GM21717 (cell line): Measurements from ENCODE around the gene U2AF1L4.

Experiments
- ATAC-seq: cut with Tn5 transposase; IDR thresholded peaks from one replicate; pipeline ENCODE4 v1.9.1; 2021; ENCODE audit warnings: mild to moderate bottlenecking, moderate library complexity; ENCODE audit not compliant: unreplicated experiment

The U2AF1L4 gene

GRCh38 chr19:35745328-35746086, at the start of gene U2AF1L4, which contains the start of gene PSENEN:
Gene U2AF1L4 (minus strand): TSS chr19:35745418. CDS start chr19:35745391, 27 bp downstream.
Gene PSENEN (plus strand): TSS chr19:35745651. CDS start chr19:35745931, 280 bp downstream.
- peak; percentile 35 for ATAC-seq

GRCh38 chr19:35793381-35794165, 48.4 kb upstream of the U2AF1L4 start:
- no peak for ATAC-seq

DNA sequence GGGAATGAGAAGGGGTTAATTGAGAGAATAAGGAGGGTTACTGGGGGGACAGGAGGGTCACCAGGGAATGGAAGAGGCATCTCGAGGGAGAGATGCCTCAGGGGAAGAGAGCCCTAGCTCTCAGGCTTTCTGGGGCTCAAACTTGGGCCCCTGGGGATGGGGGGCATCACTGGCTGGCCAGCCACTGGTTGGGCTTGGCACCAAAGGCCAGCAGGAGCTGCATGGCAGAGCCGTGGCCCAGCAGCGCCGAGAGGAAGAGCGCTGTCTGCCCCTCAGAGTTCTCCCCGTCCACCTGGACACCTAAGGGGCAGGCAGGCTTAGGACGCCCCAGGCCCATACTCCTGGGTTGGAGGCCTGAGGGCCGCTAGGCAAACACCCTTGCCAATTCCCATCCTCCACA, 47.7 kb upstream of the U2AF1L4 start:
- no peak for ATAC-seq

DNA sequence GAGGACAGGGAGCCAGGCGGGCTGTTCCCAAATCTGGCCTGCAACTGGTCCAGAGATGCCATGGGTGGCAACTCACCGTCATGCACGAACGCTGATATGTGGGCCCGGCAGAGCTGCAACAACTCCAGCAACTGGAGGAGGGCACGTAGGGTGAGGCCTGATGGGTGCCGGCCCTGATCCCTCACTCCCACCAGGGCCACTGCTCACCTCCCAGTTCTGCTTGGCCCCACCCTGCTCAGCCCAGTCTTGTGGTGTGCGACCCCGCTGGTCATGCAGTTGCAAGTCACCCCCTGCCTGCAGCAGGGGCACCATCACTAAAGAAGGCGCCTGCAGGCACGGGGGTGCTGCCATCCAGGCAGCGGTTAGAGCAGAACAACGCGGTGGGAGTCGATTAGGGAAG, 47.1 kb upstream of the U2AF1L4 start:
- no peak for ATAC-seq

DNA sequence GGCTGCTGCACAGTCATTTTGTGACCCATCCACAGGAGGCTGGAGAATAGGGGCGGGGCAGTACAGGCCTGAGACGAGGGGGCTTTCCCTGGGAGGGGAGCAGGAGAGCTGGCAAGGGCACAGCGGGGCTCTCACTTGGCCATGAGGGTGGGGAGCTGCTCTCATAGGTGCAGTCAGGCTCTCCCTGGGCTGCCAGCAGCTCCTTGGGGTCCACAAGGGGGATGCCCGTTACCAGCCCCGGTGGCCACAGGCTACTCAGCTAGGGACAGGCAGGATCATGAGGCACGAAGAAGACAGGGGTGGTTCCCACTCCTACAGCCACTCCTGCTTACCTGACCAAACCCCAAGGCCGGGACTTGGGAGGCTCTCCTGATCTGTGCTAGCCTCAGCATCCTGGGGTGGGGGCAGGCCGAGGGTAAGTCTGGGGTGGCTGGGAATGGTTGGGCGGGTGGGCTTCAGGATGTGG, 46.6 kb upstream of the U2AF1L4 start:
- ATAC-seq: no peak

DNA sequence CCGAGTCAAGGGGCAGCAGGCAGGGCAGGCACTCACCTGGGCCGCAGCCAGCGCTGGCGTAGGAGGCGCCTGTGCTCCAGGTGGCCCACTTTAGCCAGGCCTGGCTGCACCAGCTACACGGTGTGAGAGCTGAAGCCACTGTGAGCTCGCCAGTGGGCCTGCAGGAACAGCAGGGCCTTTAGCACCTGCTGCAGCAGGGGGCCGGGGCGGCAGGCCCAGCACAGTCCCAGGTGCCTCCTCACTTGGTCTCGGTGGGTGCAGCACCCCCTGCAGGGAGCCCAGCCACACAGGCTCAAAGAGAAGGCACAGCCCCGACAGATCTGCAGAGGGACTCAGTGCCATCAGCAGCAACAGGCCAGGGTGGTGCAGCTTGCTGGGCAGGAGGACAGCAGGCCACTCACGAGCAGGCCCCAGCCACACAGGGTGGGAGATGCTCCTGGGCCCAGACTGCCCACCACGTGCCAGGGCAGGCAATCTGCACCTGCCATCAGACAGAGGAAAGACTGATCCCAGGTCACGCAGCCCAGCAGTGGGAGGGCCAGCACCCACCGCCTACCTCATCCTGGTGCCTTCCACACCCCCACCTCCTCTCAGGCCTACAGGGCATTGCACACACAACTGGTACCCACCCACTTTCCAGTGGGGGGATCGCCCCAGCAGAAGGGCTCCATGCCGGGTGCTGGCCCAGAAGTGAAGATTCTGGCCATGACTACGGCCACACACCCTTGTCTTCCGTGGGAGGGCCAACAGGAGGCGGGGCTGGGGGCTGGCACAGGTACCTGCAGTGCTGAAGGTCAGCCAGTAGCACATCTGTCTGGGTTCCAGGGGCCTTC, 46.0 kb upstream of the U2AF1L4 start:
- ATAC-seq: no peak

DNA sequence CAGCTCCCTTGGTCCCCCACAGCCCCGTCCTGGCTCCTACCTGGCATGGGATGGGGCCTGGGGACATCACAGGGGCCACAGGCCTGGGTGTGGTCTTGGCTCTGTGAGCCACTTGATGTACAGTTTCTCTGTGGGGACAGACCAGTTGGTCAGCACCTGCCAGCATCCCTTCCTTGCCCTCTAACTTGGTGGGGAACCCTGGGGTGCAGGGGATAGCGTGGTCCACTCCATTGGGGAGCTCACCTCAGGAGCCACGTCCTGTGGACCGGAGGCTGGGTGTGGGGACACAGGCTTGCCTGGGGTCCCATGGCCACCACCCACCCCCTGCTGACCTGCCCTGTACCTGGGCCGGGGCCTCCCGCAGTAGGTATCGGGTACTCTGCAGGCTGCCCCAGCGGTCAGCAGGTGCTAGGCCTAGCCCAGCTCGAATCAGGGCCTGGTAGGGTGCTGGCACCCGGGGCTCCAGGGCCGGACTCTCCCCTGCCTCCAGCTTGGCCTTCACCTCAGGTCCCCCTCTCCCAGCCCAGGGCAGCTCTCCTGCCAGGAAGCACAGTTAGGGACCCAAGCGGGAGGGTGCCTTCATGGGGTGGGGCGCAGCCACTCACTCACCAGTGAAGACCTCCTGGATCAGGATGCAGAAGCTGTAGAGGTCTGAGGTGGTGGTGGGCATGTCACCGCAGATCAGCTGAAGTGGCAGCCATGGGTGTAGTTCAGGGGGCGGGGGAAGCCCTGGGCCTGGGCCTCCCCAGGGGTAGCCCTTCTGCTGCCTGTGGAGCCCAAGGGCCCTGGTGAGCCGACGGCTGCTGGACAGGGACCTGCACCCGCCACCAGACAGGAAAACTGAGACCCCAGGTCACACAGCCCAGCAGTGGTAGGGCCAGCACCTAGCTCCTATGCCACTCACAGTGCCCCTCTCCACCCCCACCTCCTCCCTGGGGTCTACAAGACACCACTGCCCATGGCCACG, 45.0 kb upstream of the U2AF1L4 start:
- ATAC-seq: no peak

DNA sequence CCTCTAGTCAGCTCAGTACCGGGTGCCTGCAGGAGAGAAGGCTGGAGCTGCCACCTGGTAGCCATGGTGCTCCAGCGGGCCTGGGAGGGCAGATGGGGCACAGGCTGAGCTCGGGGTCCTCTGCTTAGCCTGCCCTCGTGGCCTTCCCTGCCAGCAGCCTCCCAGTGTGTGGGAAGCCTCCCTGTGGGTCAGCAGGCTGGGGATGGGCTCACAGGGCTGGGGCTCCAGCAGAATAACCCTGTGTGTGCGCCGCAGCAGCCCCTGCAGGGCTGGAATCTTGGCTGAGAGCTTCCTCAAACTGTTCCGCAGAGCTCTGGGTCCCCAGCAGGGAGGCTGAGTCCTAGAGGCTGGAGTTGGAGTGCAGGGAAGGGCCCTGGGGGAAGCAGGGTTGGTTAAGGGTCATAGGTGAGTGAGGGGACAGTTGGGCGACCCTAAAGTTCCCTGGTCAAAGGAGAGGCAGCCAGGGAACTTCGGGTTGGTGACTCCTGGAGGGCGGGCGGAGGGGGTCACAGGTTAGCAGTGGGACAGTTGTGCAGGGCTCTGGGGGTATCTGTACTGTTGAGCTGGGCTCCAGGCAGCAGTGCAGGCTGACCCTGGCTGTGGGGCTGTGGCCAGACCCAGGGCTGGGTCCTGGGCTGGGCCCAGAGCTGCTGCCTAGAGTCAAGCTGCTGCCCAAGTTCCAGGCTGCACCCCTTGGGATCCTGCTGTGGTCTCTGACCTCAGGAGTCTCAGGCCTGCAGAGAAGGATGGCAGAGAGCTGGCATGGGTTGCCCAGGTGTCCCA, 44.2 kb upstream of the U2AF1L4 start:
- no peak for ATAC-seq

GRCh38 chr19:35788205-35788960, 43.2 kb upstream of the U2AF1L4 start:
- no peak for ATAC-seq

DNA sequence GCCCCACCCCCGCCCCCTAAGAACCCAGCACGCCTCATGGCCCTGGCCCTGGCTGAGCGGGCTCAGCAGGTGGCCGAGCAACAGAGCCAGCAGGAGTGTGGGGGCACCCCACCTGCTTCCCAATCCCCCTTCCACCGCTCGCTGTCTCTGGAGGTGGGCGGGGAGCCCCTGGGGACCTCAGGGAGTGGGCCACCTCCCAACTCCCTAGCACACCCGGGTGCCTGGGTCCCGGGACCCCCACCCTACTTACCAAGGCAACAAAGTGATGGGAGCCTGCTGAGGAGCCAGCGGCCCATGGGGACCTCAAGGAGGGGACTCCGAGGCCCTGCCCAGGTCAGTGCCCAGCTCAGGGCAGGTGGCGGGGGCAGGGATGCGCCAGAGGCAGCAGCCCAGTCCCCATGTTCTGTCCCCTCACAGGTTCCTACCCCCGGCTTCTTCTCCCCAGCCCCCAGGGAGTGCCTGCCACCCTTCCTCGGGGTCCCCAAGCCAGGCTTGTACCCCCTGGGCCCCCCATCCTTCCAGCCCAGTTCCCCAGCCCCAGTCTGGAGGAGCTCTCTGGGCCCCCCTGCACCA, 42.1 kb upstream of the U2AF1L4 start:
- ATAC-seq: no peak

DNA sequence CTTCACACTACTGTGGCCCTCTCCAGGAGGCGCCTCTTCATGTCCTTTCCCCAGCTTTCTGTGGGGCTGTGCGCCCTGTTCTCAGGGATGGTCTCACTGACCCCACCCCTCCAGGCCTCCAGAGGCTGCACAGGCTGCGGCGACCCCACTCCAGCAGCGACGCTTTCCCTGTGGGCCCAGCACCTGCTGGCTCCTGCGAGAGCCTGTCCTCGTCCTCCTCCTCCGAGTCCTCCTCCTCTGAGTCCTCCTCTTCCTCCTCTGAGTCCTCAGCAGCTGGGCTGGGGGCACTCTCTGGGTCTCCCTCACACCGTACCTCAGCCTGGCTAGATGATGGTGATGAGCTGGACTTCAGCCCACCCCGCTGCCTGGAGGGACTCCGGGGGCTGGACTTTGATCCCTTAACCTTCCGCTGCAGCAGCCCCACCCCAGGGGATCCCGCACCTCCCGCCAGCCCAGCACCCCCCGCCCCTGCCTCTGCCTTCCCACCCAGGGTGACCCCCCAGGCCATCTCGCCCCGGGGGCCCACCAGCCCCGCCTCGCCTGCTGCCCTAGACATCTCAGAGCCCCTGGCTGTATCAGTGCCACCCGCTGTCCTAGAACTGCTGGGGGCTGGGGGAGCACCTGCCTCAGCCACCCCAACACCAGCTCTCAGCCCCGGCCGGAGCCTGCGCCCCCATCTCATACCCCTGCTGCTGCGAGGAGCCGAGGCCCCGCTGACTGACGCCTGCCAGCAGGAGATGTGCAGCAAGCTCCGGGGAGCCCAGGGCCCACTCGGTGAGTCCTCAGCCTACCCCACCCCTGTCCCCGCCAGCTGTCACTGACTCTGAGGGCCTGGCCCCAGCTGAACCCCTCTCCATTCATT, 41.3 kb upstream of the U2AF1L4 start:
- no peak for ATAC-seq

- no peak for ATAC-seq
Observed at GRCh38 chr19:35785339-35785627, 40.1 kb upstream of the U2AF1L4 start.

GRCh38 chr19:35784503-35785338, 39.5 kb upstream of the U2AF1L4 start:
- no peak for ATAC-seq

DNA sequence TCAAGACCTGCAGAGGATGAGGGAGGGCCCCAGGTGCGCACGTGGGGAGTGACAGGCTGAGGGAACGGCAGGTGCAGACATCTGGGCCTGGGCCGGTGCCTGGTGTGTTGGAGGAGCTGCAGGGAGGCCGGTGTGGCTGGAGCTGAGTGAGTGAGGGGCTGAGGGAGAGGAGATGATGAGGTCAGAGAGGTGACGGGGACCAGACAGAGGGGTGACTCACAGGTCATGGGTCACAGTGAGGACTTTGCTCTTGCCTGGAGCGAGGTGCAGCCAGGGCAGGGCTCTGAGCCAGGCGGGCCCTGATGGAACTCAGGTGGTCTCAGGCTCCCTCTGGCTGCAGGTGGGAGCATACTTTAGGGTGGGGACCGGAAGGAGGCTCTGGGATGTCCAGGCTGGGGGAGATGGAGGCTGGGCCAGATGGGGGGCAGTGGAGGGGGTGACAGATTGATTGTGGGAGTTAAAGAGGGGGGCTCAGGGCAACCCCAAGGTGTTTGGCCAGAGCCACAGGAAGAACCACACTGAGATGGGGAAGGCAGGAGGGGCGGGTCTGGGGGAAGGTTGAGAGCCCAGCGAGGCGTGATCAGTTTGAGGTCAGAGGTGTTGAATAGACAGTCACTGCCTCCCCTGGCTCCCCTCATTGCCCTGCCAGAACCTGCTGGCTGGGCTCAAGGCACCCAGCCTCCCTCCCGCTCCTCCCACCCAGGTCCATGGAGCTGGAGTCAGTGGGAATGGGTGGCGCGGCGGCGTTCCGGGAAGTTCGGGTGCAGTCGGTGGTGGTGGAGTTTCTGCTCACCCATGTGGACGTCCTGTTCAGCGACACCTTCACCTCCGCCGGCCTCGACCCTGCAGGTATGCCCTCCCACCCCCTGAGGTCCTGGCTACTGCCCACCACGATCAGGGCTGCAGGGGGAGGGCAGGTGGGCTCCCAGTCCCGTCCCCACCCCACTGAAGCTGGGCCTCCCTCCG, 38.5 kb upstream of the U2AF1L4 start:
- no peak for ATAC-seq

DNA sequence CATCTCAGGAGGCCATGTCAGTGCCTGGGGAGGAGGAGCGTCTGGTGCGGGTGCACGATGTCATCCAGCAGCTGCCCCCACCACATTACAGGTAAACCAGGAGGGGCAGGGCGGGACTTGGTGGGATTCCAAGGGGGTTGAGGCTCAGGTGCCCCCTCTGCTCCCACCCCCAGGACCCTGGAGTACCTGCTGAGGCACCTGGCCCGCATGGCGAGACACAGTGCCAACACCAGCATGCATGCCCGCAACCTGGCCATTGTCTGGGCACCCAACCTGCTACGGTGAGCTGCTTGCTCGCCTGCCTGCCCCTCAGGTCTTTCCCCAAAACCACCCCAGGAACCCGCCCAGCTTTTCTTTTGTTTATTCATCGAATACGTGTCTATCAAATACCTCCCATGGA, 37.4 kb upstream of the U2AF1L4 start:
- no peak for ATAC-seq
